HEK293T (cell line): Measurements from ENCODE around the gene ILK.

Source experiments
- BHLHE40 ChIP-seq: fragments of 450-650 bp; IDR thresholded peaks from 2 replicates; pipeline ENCODE4 v1.6.1; 2016; ENCODE audit warnings: mild to moderate bottlenecking, moderate library complexity, borderline replicate concordance
- CTBP1 ChIP-seq: fragments of 450-650 bp; IDR thresholded peaks from 2 replicates; pipeline ENCODE4 v1.6.1; 2016; ENCODE audit warnings: borderline replicate concordance
- FOXM1 ChIP-seq: fragments of 450-650 bp; IDR thresholded peaks from 2 replicates; pipeline ENCODE4 v1.6.1; 2017; ENCODE audit warnings: mild to moderate bottlenecking, borderline replicate concordance
- LEF1 ChIP-seq: fragments of 450-650 bp; IDR thresholded peaks from 2 replicates; pipeline ENCODE4 v1.6.1; 2017; ENCODE audit warnings: mild to moderate bottlenecking, borderline replicate concordance
- SP1 ChIP-seq: fragments of 450-650 bp; IDR thresholded peaks from 2 replicates; pipeline ENCODE4 v1.6.1; 2017

DNA sequence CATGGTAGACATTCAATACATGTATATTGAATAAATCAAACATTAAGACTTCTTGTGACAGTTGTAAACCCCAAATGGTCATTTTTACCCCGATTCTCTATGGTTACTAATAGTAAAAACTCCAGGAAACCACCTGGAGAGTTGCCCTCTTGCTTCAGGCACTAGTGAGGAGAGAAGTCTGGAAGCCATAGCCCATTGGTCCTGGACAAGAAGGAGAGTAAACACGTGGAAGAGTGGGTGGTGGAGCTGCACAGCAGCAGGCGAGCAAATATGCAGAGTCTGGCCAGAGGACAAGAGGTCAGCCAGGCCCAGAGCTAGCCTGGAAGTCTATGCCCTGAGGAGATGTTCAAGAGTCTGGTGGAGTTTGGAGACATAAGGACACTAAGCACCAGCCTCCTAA, 34.3 kb downstream of the ILK start:
- TF ChIP-seq LEF1: no peak
- no peak for TF ChIP-seq CTBP1
- no peak for TF ChIP-seq FOXM1
- TF ChIP-seq BHLHE40: no peak
- no peak for TF ChIP-seq SP1
